ENCODE measurements around the gene KLK6. TPM values are rescaled to one million over a fixed set of nuclear protein-coding genes. Genes with fewer than 3 reads are reported as not detected.
"Not testable (repeated sequence)": the region's sequence is repeated elsewhere in the genome, so short reads cannot be mapped to it uniquely, and the experiment has no call there.

Gene KLK6
- polyA plus RNA-seq, 1 of the 3 experiments (the other 2 are of a cell fraction), result not detected

GRCh38 chr19:50992666-50993035 lies 23.3 kb upstream of the KLK6 start:
- no peaks in the 10 kb centered on the region for H3K79me2 ChIP-seq (ENCODE audit: insufficient read depth)
- H3F3A ChIP-seq (replicated peaks; ENCODE audit: insufficient read depth), result no peaks in the 10 kb centered on the region
- no peaks in the 10 kb centered on the region for H3K36me3 ChIP-seq (replicated peaks in 1 of 2; ENCODE audit: control insufficient read depth in 1 of 2, insufficient read depth in 2 of 2, low read length in 1 of 2)
- peaks cover 9% of the 10 kb centered on the region; the same call in 1 of the 2 replicates for H3K27me3 ChIP-seq (ENCODE audit: insufficient read depth)
- no peak overlapping the region for H3K4me3 ChIP-seq (ENCODE audit: low read depth in 2 of 2, low read length in 1 of 2)
- H3K9ac ChIP-seq, result no peak overlapping the region
- no peak overlapping the region for H2AFZ ChIP-seq (ENCODE audit: low read depth)
- H3K4me2 ChIP-seq, result no peak overlapping the region
- no peaks in the 10 kb centered on the region for H3K9me2 ChIP-seq
- 0% methylated on average over 2 of the region's 2 CpGs for WGBS (ENCODE audit: low lambda C conversion rate)
- TF ChIP-seq CTCF (IDR thresholded peaks at IDR 0.05), result no peak
- no peak for TF ChIP-seq NFIC (IDR thresholded peaks at IDR 0.05; ENCODE audit: borderline replicate concordance)
- no peak for TF ChIP-seq EZH2phosphoT487 (IDR thresholded peaks at IDR 0.05; ENCODE audit: borderline replicate concordance, low read depth)
- TF ChIP-seq GABPA (IDR thresholded peaks at IDR 0.05; ENCODE audit: low read depth), result no peak
- no peak for TF ChIP-seq ZBTB33 (IDR thresholded peaks at IDR 0.05; ENCODE audit: borderline replicate concordance, low read depth)
- TF ChIP-seq PBX3 (IDR thresholded peaks at IDR 0.05), result no peak
- TF ChIP-seq USF2 (IDR thresholded peaks at IDR 0.05; ENCODE audit: borderline replicate concordance, low read depth, low read length), result no peak
- TF ChIP-seq TEAD4 (IDR thresholded peaks at IDR 0.05; ENCODE audit: borderline replicate concordance, insufficient read depth), result no peak
- TF ChIP-seq FOXM1 (IDR thresholded peaks at IDR 0.05; ENCODE audit: low read depth), result no peak
- TF ChIP-seq GATA2 (CRISPR knock-in tag; IDR thresholded peaks at IDR 0.05), result no peak
- TF ChIP-seq MXI1 (IDR thresholded peaks at IDR 0.05; ENCODE audit: low read depth, low read length), result no peak
- no peak for TF ChIP-seq TCF12 (IDR thresholded peaks at IDR 0.05)
- TF ChIP-seq RCOR1 (IDR thresholded peaks at IDR 0.05; ENCODE audit: low read length), result no peak
- TF ChIP-seq YY1 (IDR thresholded peaks at IDR 0.05; ENCODE audit: low read depth), result no peak
- TF ChIP-seq SIN3A (IDR thresholded peaks at IDR 0.05; ENCODE audit: borderline replicate concordance, low read depth, low read length), result no peak
- no peaks in the 10 kb centered on the region for H3K4me1 ChIP-seq (ENCODE audit: control insufficient read depth in 1 of 2, insufficient read depth in 2 of 2, low read depth in 1 of 2, low read length in 1 of 2)
- DNase-seq, result no peak
- no peaks in the 10 kb centered on the region for H4K20me1 ChIP-seq (ENCODE audit: insufficient read depth)
- no peaks in the 10 kb centered on the region for H3K9me3 ChIP-seq
- POLR2A ChIA-PET, result no interaction called here
- CTCF ChIA-PET, result no interaction called here
- no peak overlapping the region for H3K27ac ChIP-seq (ENCODE audit: low read depth in 2 of 2, low read length in 1 of 2)

GRCh38 chr19:50984416-50984815 lies 15.0 kb upstream of the KLK6 start:
- H3F3A ChIP-seq (replicated peaks; ENCODE audit: insufficient read depth); H3K79me2 ChIP-seq (ENCODE audit: insufficient read depth); DNase-seq; H3K9ac ChIP-seq; H3K27ac ChIP-seq (ENCODE audit: low read depth in 2 of 2, low read length in 1 of 2); H3K4me1 ChIP-seq (ENCODE audit: control insufficient read depth in 1 of 2, insufficient read depth in 2 of 2, low read depth in 1 of 2, low read length in 1 of 2); H3K36me3 ChIP-seq (replicated peaks in 1 of 2; ENCODE audit: control insufficient read depth in 1 of 2, insufficient read depth in 2 of 2, low read length in 1 of 2); CTCF ChIA-PET; H3K9me3 ChIP-seq; H3K27me3 ChIP-seq (ENCODE audit: insufficient read depth); H3K9me2 ChIP-seq; H3K4me3 ChIP-seq (ENCODE audit: low read depth in 2 of 2, low read length in 1 of 2); H3K4me2 ChIP-seq; H4K20me1 ChIP-seq (ENCODE audit: insufficient read depth); H2AFZ ChIP-seq (ENCODE audit: low read depth); POLR2A ChIA-PET: not testable (repeated sequence)
- 18% methylated on average over 14 of the region's 14 CpGs for WGBS (ENCODE audit: low lambda C conversion rate)

Measured in SK-N-SH (cell line).